ENCODE results near the gene CELA2A. TPM values are rescaled to one million over a fixed set of nuclear protein-coding genes. Genes with fewer than 3 reads are reported as not detected.
"Not testable (repeated sequence)": the region's sequence is repeated elsewhere in the genome, so short reads cannot be mapped to it uniquely, and the experiment has no call there.

Gene CELA2A
- total and polyA plus RNA-seq, 5 donors from 2014 or later: not detected

GRCh38 chr1:15486844-15487610, 30.5 kb downstream of the CELA2A start:
- not testable (repeated sequence) for H3K4me3 Mint-ChIP-seq; H3K27ac ChIP-seq (ENCODE audit: insufficient read depth, low read length, poor library complexity, severe bottlenecking); H3K9me3 Mint-ChIP-seq; H3K27me3 ChIP-seq (ENCODE audit: control insufficient read depth, insufficient read depth, low read length); H3K9me3 ChIP-seq (ENCODE audit: control insufficient read depth in 2 of 2, low read length in 2 of 2); H3K36me3 ChIP-seq (ENCODE audit: control insufficient read depth, insufficient read depth, low read length); H3K4me1 ChIP-seq (ENCODE audit: control insufficient read depth, insufficient read depth, low read length, poor library complexity, severe bottlenecking); DNase-seq; ATAC-seq (ENCODE audit: low read depth in 2 of 2); H3K27me3 Mint-ChIP-seq; H3K4me3 ChIP-seq (ENCODE audit: low read depth, low read length); H3K27ac Mint-ChIP-seq
- Mint-ChIP-seq H3K36me3 (peaks cover 41% of the 10 kb centered on the region), H3K4me1 (peaks cover 0 to 12% (median 4%) of the 10 kb centered on the region in 4 donors)

GRCh38 chr1:15488371-15488770, 31.8 kb downstream of the CELA2A start:
- H3K36me3 Mint-ChIP-seq: peaks cover 49% of the 10 kb centered on the region
- H3K27ac Mint-ChIP-seq: no peak overlapping the region
- Histone ChIP-seq H3K27me3 (ENCODE audit: control insufficient read depth, insufficient read depth, low read length) (no peaks in the 10 kb centered on the region), H3K4me1 (ENCODE audit: control insufficient read depth, insufficient read depth, low read length, poor library complexity, severe bottlenecking) (no peaks in the 10 kb centered on the region), H3K27ac (ENCODE audit: insufficient read depth, low read length, poor library complexity, severe bottlenecking) (no peak overlapping the region), H3K9me3 (ENCODE audit: control insufficient read depth in 2 of 2, low read length in 2 of 2) (no peaks in the 10 kb centered on the region), H3K36me3 (ENCODE audit: control insufficient read depth, insufficient read depth, low read length) (no peaks in the 10 kb centered on the region), H3K4me3 (ENCODE audit: low read depth, low read length) (no peak overlapping the region)
- H3K9me3 Mint-ChIP-seq: no peaks in the 10 kb centered on the region
- H3K4me3 Mint-ChIP-seq: peak overlapping the region in 1 of 4 donors; percentile 27
- H3K4me1 Mint-ChIP-seq: peaks cover 0 to 12% (median 4%) of the 10 kb centered on the region in 4 donors
- no peak for DNase-seq
- no peaks in the 10 kb centered on the region for H3K27me3 Mint-ChIP-seq
- no peak for ATAC-seq (ENCODE audit: low read depth in 2 of 2)

- H3K9me3 ChIP-seq (ENCODE audit: control insufficient read depth in 2 of 2, low read length in 2 of 2): no peaks in the 10 kb centered on the region
- H3K27ac Mint-ChIP-seq: no peak overlapping the region
- no peak for ATAC-seq (ENCODE audit: low read depth in 2 of 2)
- no peaks in the 10 kb centered on the region for H3K27me3 Mint-ChIP-seq
- no peak for DNase-seq
- peaks cover 0 to 12% (median 4%) of the 10 kb centered on the region in 4 donors for H3K4me1 Mint-ChIP-seq
- H3K4me1 ChIP-seq (ENCODE audit: control insufficient read depth, insufficient read depth, low read length, poor library complexity, severe bottlenecking): no peaks in the 10 kb centered on the region
- H3K9me3 Mint-ChIP-seq: no peaks in the 10 kb centered on the region
- no peak overlapping the region for H3K27ac ChIP-seq (ENCODE audit: insufficient read depth, low read length, poor library complexity, severe bottlenecking)
- H3K36me3 Mint-ChIP-seq: peaks cover 46% of the 10 kb centered on the region
- no peak overlapping the region for H3K4me3 Mint-ChIP-seq
- H3K27me3 ChIP-seq (ENCODE audit: control insufficient read depth, insufficient read depth, low read length): no peaks in the 10 kb centered on the region
- H3K36me3 ChIP-seq (ENCODE audit: control insufficient read depth, insufficient read depth, low read length): no peaks in the 10 kb centered on the region
- H3K4me3 ChIP-seq (ENCODE audit: low read depth, low read length): no peak overlapping the region
Measured at GRCh38 chr1:15489052-15489736, 32.7 kb downstream of the CELA2A start.

GRCh38 chr1:15491010-15491409, 34.5 kb downstream of the CELA2A start:
- Mint-ChIP-seq H3K27ac (peak overlapping the region in 2 of 3 donors; percentile 5 to 17), H3K4me1 (peaks cover 0 to 12% (median 5%) of the 10 kb centered on the region in 4 donors), H3K36me3 (peaks cover 47% of the 10 kb centered on the region)
- H3K9me3 ChIP-seq (ENCODE audit: control insufficient read depth in 2 of 2, low read length in 2 of 2); H3K27ac ChIP-seq (ENCODE audit: insufficient read depth, low read length, poor library complexity, severe bottlenecking); H3K36me3 ChIP-seq (ENCODE audit: control insufficient read depth, insufficient read depth, low read length); H3K4me3 ChIP-seq (ENCODE audit: low read depth, low read length); H3K27me3 ChIP-seq (ENCODE audit: control insufficient read depth, insufficient read depth, low read length); H3K4me1 ChIP-seq (ENCODE audit: control insufficient read depth, insufficient read depth, low read length, poor library complexity, severe bottlenecking); H3K27me3 Mint-ChIP-seq; H3K4me3 Mint-ChIP-seq; H3K9me3 Mint-ChIP-seq: not testable (repeated sequence)
- DNase-seq (peak in 1 of 3 donors; percentile 56), ATAC-seq (ENCODE audit: low read depth in 2 of 2) (peak in 1 of 2 donors; percentile 64)

- no peaks in the 10 kb centered on the region for H3K4me1 ChIP-seq (ENCODE audit: control insufficient read depth, insufficient read depth, low read length, poor library complexity, severe bottlenecking)
- peaks cover 41% of the 10 kb centered on the region for H3K36me3 Mint-ChIP-seq
- no peaks in the 10 kb centered on the region for H3K36me3 ChIP-seq (ENCODE audit: control insufficient read depth, insufficient read depth, low read length)
- no peak overlapping the region for H3K27ac Mint-ChIP-seq
- ATAC-seq (ENCODE audit: low read depth in 2 of 2) (no peak), DNase-seq (no peak)
- no peaks in the 10 kb centered on the region for H3K27me3 Mint-ChIP-seq
- no peaks in the 10 kb centered on the region for H3K27me3 ChIP-seq (ENCODE audit: control insufficient read depth, insufficient read depth, low read length)
- no peak overlapping the region for H3K27ac ChIP-seq (ENCODE audit: insufficient read depth, low read length, poor library complexity, severe bottlenecking)
- H3K4me1 Mint-ChIP-seq: peaks cover 0 to 12% (median 7%) of the 10 kb centered on the region in 4 donors
- H3K9me3 Mint-ChIP-seq: no peaks in the 10 kb centered on the region
- no peaks in the 10 kb centered on the region for H3K9me3 ChIP-seq (ENCODE audit: control insufficient read depth in 2 of 2, low read length in 2 of 2)
- H3K4me3 Mint-ChIP-seq: no peak overlapping the region
- H3K4me3 ChIP-seq (ENCODE audit: low read depth, low read length): no peak overlapping the region
Measured at GRCh38 chr1:15492596-15492995, 36.1 kb downstream of the CELA2A start.

- H3K27me3 ChIP-seq (ENCODE audit: control insufficient read depth, insufficient read depth, low read length): no peaks in the 10 kb centered on the region
- Mint-ChIP-seq H3K27me3 (no peaks in the 10 kb centered on the region), H3K27ac (no peak overlapping the region), H3K4me1 (peaks cover 0 to 12% (median 7%) of the 10 kb centered on the region in 4 donors), H3K4me3 (no peak overlapping the region), H3K36me3 (peaks cover 42% of the 10 kb centered on the region), H3K9me3 (no peaks in the 10 kb centered on the region)
- no peak overlapping the region for H3K4me3 ChIP-seq (ENCODE audit: low read depth, low read length)
- no peaks in the 10 kb centered on the region for H3K36me3 ChIP-seq (ENCODE audit: control insufficient read depth, insufficient read depth, low read length)
- H3K27ac ChIP-seq (ENCODE audit: insufficient read depth, low read length, poor library complexity, severe bottlenecking): no peak overlapping the region
- DNase-seq: no peak
- H3K9me3 ChIP-seq (ENCODE audit: control insufficient read depth in 2 of 2, low read length in 2 of 2): no peaks in the 10 kb centered on the region
- ATAC-seq (ENCODE audit: low read depth in 2 of 2): no peak
- no peaks in the 10 kb centered on the region for H3K4me1 ChIP-seq (ENCODE audit: control insufficient read depth, insufficient read depth, low read length, poor library complexity, severe bottlenecking)
Measured at GRCh38 chr1:15493869-15494390, 37.4 kb downstream of the CELA2A start.

GRCh38 chr1:15500184-15501178, 43.9 kb downstream of the CELA2A start:
- Histone ChIP-seq H3K27ac (ENCODE audit: insufficient read depth, low read length, poor library complexity, severe bottlenecking) (no peak overlapping the region), H3K4me3 (ENCODE audit: low read depth, low read length) (no peak overlapping the region), H3K9me3 (ENCODE audit: control insufficient read depth in 2 of 2, low read length in 2 of 2) (no peaks in the 10 kb centered on the region), H3K36me3 (ENCODE audit: control insufficient read depth, insufficient read depth, low read length) (peaks cover 7% of the 10 kb centered on the region), H3K4me1 (ENCODE audit: control insufficient read depth, insufficient read depth, low read length, poor library complexity, severe bottlenecking) (no peaks in the 10 kb centered on the region), H3K27me3 (ENCODE audit: control insufficient read depth, insufficient read depth, low read length) (no peaks in the 10 kb centered on the region)
- H3K27ac Mint-ChIP-seq: no peak overlapping the region
- H3K36me3 Mint-ChIP-seq: peaks cover 26% of the 10 kb centered on the region
- H3K9me3 Mint-ChIP-seq: no peaks in the 10 kb centered on the region
- no peaks in the 10 kb centered on the region for H3K27me3 Mint-ChIP-seq
- ATAC-seq (ENCODE audit: low read depth in 2 of 2): no peak
- no peak for DNase-seq
- peaks cover 0 to 6% (median 0%) of the 10 kb centered on the region in 4 donors for H3K4me1 Mint-ChIP-seq
- H3K4me3 Mint-ChIP-seq: no peak overlapping the region
